Smooth muscle cell (in vitro differentiated cells): ENCODE data around the gene GLI3. TPM values are rescaled to one million over a fixed set of nuclear protein-coding genes. Genes with fewer than 3 reads are reported as not detected.

Experiments
- DNase-seq: peaks from one replicate; lab custom pipeline; 2025; ENCODE audit not compliant: unreplicated experiment; lab: John Stamatoyannopoulos, UW
- H2AFZ ChIP-seq: fragments of 200-600 bp; sonication (generic); 2 replicates; pipeline ENCODE4 v1.6.0; 2016; ENCODE audit warnings: antibody characterized with exemption, low read depth, mild to moderate bottlenecking
- H3F3A ChIP-seq: fragments of 200-600 bp; sonication (generic); 2 replicates; pipeline ENCODE4 v1.6.0; 2017; ENCODE audit warnings: antibody characterized with exemption, low read depth
- H3K27ac ChIP-seq: fragments of 200-600 bp; sonication (generic); 2 replicates; pipeline ENCODE4 v1.5.1; 2016; ENCODE audit warnings: low read depth, mild to moderate bottlenecking
- H3K27me3 ChIP-seq: fragments of 200-600 bp; sonication (generic); 2 replicates; pipeline ENCODE4 v1.6.1; 2016; ENCODE audit warnings: low read depth, mild to moderate bottlenecking
- H3K36me3 ChIP-seq: fragments of 200-600 bp; sonication (generic); 2 replicates; pipeline ENCODE4 v1.5.1; 2016; ENCODE audit warnings: low read depth
- H3K4me1 ChIP-seq: fragments of 200-600 bp; sonication (generic); 2 replicates; pipeline ENCODE4 v1.5.1; 2016; ENCODE audit warnings: low read depth
- H3K4me2 ChIP-seq: fragments of 200-600 bp; sonication (generic); 2 replicates; pipeline ENCODE4 v1.6.0; 2016; ENCODE audit warnings: mild to moderate bottlenecking
- H3K4me3 ChIP-seq: fragments of 200-600 bp; sonication (generic); 2 replicates; pipeline ENCODE4 v1.5.1; 2016; ENCODE audit warnings: mild to moderate bottlenecking
- H3K79me2 ChIP-seq: fragments of 200-600 bp; sonication (generic); 2 replicates; pipeline ENCODE4 v1.6.0; 2016; ENCODE audit warnings: low read depth, mild to moderate bottlenecking
- H3K9ac ChIP-seq: fragments of 200-600 bp; sonication (generic); 2 replicates; pipeline ENCODE4 v1.6.0; 2016; ENCODE audit warnings: low read depth
- H3K9me3 ChIP-seq: fragments of 200-600 bp; sonication (generic); replicated peaks from 2 replicates; pipeline ENCODE4 v1.5.1; 2016; ENCODE audit warnings: low read depth
- H4K20me1 ChIP-seq: fragments of 200-600 bp; sonication (generic); 2 replicates; pipeline ENCODE4 v1.6.0; 2016; ENCODE audit warnings: low read depth
- WGBS: methylation state at CpG from one replicate; pipeline ENCODE4 v1.1.7; 2016; ENCODE audit warnings: low lambda C conversion rate; 5-methylcytosine and 5-hydroxymethylcytosine counted together
- polyA plus RNA-seq: library from polyadenylated mRNA; unstranded; fragments of >200 nt; fragmentation: Nextera tagmentation; extraction: Ambion mirVana; gene quantifications from 2 replicates; pipeline ENCODE4 v1.2.1, GENCODE V29; 2016
- total RNA-seq: library from RNA; depleted of rRNA; stranded (reverse); fragments of >200 nt; gene quantifications from 2 replicates; pipeline ENCODE4 v1.2.3, GENCODE V29; 2014
- TF ChIP-seq, protein P1 (sequence below): fragments of 200-600 bp; sonication (generic); IDR thresholded peaks from 2 replicates; pipeline ENCODE4 v1.5.1; 2017; ENCODE audit warnings: borderline replicate concordance, mild to moderate bottlenecking, antibody characterized with exemption; ENCODE audit not compliant: insufficient read depth, poor library complexity, severe bottlenecking

The GLI3 gene
- total and polyA plus RNA-seq, 2 experiments from 2014 or later: 31.1 to 70.4 TPM

- no peak overlapping the region for H3K4me3 ChIP-seq
- H2AFZ ChIP-seq: no peak overlapping the region
- no peaks in the 10 kb centered on the region for H3K9me3 ChIP-seq
- H3F3A ChIP-seq: peaks cover 3% of the 10 kb centered on the region
- H3K27ac ChIP-seq: peak overlapping the region; percentile 42
- no peak for DNase-seq
- H3K79me2 ChIP-seq: no peaks in the 10 kb centered on the region
- H3K9ac ChIP-seq: no peak overlapping the region
- H3K4me2 ChIP-seq: peak overlapping the region; percentile 15
- H3K36me3 ChIP-seq: no peaks in the 10 kb centered on the region
- 79% methylated on average over 4 of the region's 4 CpGs for WGBS
- no peaks in the 10 kb centered on the region for H3K27me3 ChIP-seq
- peaks cover 6% of the 10 kb centered on the region for H3K4me1 ChIP-seq
- H4K20me1 ChIP-seq: peaks cover 57% of the 10 kb centered on the region
- TF ChIP-seq, protein P1, sequence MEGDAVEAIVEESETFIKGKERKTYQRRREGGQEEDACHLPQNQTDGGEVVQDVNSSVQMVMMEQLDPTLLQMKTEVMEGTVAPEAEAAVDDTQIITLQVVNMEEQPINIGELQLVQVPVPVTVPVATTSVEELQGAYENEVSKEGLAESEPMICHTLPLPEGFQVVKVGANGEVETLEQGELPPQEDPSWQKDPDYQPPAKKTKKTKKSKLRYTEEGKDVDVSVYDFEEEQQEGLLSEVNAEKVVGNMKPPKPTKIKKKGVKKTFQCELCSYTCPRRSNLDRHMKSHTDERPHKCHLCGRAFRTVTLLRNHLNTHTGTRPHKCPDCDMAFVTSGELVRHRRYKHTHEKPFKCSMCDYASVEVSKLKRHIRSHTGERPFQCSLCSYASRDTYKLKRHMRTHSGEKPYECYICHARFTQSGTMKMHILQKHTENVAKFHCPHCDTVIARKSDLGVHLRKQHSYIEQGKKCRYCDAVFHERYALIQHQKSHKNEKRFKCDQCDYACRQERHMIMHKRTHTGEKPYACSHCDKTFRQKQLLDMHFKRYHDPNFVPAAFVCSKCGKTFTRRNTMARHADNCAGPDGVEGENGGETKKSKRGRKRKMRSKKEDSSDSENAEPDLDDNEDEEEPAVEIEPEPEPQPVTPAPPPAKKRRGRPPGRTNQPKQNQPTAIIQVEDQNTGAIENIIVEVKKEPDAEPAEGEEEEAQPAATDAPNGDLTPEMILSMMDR: no peak
Observed at GRCh38 chr7:41996381-41997035, 240.5 kb downstream of the GLI3 start.

GRCh38 chr7:41995632-41996271 is 241.3 kb downstream of the GLI3 start:
- no peak for DNase-seq
- Histone ChIP-seq H3F3A (peaks cover 3% of the 10 kb centered on the region), H3K4me3 (no peak overlapping the region), H3K27ac (peak overlapping the region; percentile 42), H3K4me2 (no peak overlapping the region), H3K79me2 (no peaks in the 10 kb centered on the region), H3K36me3 (no peaks in the 10 kb centered on the region), H3K27me3 (no peaks in the 10 kb centered on the region), H3K9me3 (no peaks in the 10 kb centered on the region), H2AFZ (no peak overlapping the region), H4K20me1 (peaks cover 57% of the 10 kb centered on the region), H3K4me1 (peaks cover 6% of the 10 kb centered on the region), H3K9ac (no peak overlapping the region)
- TF ChIP-seq, protein P1: no peak
- 95% methylated on average over 2 of the region's 2 CpGs for WGBS

DNA sequence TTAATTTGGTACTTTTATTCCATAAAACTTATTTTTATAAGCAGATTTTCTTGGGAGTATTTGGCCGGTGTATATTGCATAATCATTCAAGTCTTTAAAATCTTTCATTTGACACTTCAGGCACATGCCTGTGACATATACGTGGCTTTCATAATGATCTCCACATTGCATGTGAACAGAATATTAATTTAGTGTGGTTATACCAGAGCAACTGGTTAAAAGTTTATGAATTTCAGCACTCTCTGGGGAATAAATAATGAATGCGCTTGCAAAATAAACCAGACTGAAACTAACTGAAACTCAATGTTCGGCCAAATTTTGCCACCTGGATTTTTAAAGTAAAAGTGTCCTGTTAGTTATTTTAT is 242.3 kb downstream of the GLI3 start:
- H3K36me3 ChIP-seq: no peaks in the 10 kb centered on the region
- whole genome bisulfite sequencing: 92% methylated on average over 4 of the region's 4 CpGs
- no peak overlapping the region for H3K9ac ChIP-seq
- H3K9me3 ChIP-seq: no peaks in the 10 kb centered on the region
- H4K20me1 ChIP-seq: peaks cover 56% of the 10 kb centered on the region
- H3K4me3 ChIP-seq: no peak overlapping the region
- peaks cover 6% of the 10 kb centered on the region for H3K4me1 ChIP-seq
- H2AFZ ChIP-seq: no peak overlapping the region
- H3K27ac ChIP-seq: no peak overlapping the region
- peaks cover 3% of the 10 kb centered on the region for H3F3A ChIP-seq
- no peak overlapping the region for H3K4me2 ChIP-seq
- TF ChIP-seq, protein P1: no peak
- DNase-seq: no peak
- no peaks in the 10 kb centered on the region for H3K27me3 ChIP-seq
- H3K79me2 ChIP-seq: no peaks in the 10 kb centered on the region
